Karpas-422 (cell line): ENCODE data around the gene AP2M1. TPM values are rescaled to one million over a fixed set of nuclear protein-coding genes. Genes with fewer than 3 reads are reported as not detected.

Experiments used
- DNase-seq: peaks from one replicate; pipeline ENCODE4 v3.0.0-alpha.2; 2015
- H2AFZ ChIP-seq: fragments of 200-600 bp; sonication (generic); 2 replicates; pipeline ENCODE4 v1.6.1; 2014; ENCODE audit warnings: antibody characterized with exemption, low read length, mixed read lengths
- H3K27ac ChIP-seq: fragments of 200-600 bp; sonication (generic); 2 replicates; pipeline ENCODE4 v1.5.1; 2014; ENCODE audit warnings: mild to moderate bottlenecking, low read length, moderate library complexity
- H3K27me3 ChIP-seq: fragments of 200-600 bp; sonication (generic); 2 replicates; pipeline ENCODE4 v1.6.1; 2014; ENCODE audit warnings: low read length, mixed read lengths
- H3K36me3 ChIP-seq: fragments of 200-600 bp; sonication (generic); 2 replicates; pipeline ENCODE4 v1.6.1; 2014; ENCODE audit warnings: low read length, mixed read lengths; ENCODE audit not compliant: insufficient read depth
- H3K4me1 ChIP-seq: fragments of 200-600 bp; sonication (generic); 2 replicates; pipeline ENCODE4 v1.6.1; 2014; ENCODE audit warnings: mild to moderate bottlenecking, low read length, mixed read lengths
- H3K4me2 ChIP-seq: fragments of 200-600 bp; sonication (generic); 2 replicates; pipeline ENCODE4 v1.6.1; 2014; ENCODE audit warnings: low read length, low read depth, mild to moderate bottlenecking; ENCODE audit not compliant: poor library complexity, severe bottlenecking
- H3K4me3 ChIP-seq: fragments of 200-600 bp; sonication (generic); 2 replicates; pipeline ENCODE4 v1.5.1; 2014; ENCODE audit warnings: mild to moderate bottlenecking, antibody characterized with exemption, low read length, mixed read lengths
- H3K79me2 ChIP-seq: fragments of 200-600 bp; sonication (generic); 2 replicates; pipeline ENCODE4 v1.6.1; 2014; ENCODE audit warnings: mild to moderate bottlenecking, low read length, mixed read lengths
- H3K9ac ChIP-seq: fragments of 200-600 bp; sonication (generic); 2 replicates; pipeline ENCODE4 v1.6.0; 2014; ENCODE audit warnings: low read length
- H3K9me2 ChIP-seq: fragments of 200-600 bp; sonication (generic), shearing (Covaris generic); replicated peaks from 2 replicates; pipeline ENCODE4 v1.6.0; 2014; ENCODE audit warnings: mild to moderate bottlenecking, low read length, moderate library complexity; ENCODE audit not compliant: insufficient read depth
- H3K9me3 ChIP-seq: fragments of 300-700, 200-600 bp; sonication (generic); 2 replicates; pipeline ENCODE4 v1.6.1; 2014; ENCODE audit warnings: low read length, mixed read lengths
- H4K20me1 ChIP-seq: fragments of 200-600 bp; sonication (generic); 2 replicates; pipeline ENCODE4 v1.6.1; 2014; ENCODE audit warnings: mild to moderate bottlenecking, antibody characterized with exemption, low read length, low read depth; ENCODE audit not compliant: insufficient read depth
- total RNA-seq: library from RNA; depleted of rRNA; stranded (reverse); fragments of >200 nt; shearing (Covaris generic); gene quantifications from 2 replicates; pipeline ENCODE4 v1.2.3, GENCODE V29; 2014; ENCODE audit warnings: low replicate concordance

The AP2M1 gene
- total RNA-seq, 1 experiment from 2014 or later: 212 TPM

GRCh38 chr3:184171562-184171961, 3.1 kb upstream of the AP2M1 start:
- H4K20me1 ChIP-seq: no peaks in the 10 kb centered on the region
- no peaks in the 10 kb centered on the region for H3K9me2 ChIP-seq
- H3K4me1 ChIP-seq: peaks cover 17% of the 10 kb centered on the region
- no peak for DNase-seq
- peaks cover 16% of the 10 kb centered on the region; the same call in 1 of the 2 replicates for H3K36me3 ChIP-seq
- H2AFZ ChIP-seq: no peak overlapping the region
- no peaks in the 10 kb centered on the region for H3K27me3 ChIP-seq
- H3K4me3 ChIP-seq: no peak overlapping the region
- no peak overlapping the region for H3K27ac ChIP-seq
- no peaks in the 10 kb centered on the region for H3K9me3 ChIP-seq
- peaks cover 19% of the 10 kb centered on the region for H3K79me2 ChIP-seq
- H3K9ac ChIP-seq: no peak overlapping the region
- H3K4me2 ChIP-seq: no peak overlapping the region

- Histone ChIP-seq H3K27me3 (no peaks in the 10 kb centered on the region), H3K9me3 (no peaks in the 10 kb centered on the region), H4K20me1 (no peaks in the 10 kb centered on the region), H3K4me3 (no peak overlapping the region), H3K36me3 (peaks cover 15% of the 10 kb centered on the region), H3K4me2 (no peak overlapping the region), H3K79me2 (peaks cover 30% of the 10 kb centered on the region), H3K9ac (no peak overlapping the region), H3K9me2 (no peaks in the 10 kb centered on the region), H2AFZ (no peak overlapping the region), H3K27ac (no peak overlapping the region), H3K4me1 (peaks cover 27% of the 10 kb centered on the region)
- no peak for DNase-seq
Observed at GRCh38 chr3:184172681-184173373, 1.8 kb upstream of the AP2M1 start.

- H3K27me3 ChIP-seq: no peaks in the 10 kb centered on the region
- H3K9me3 ChIP-seq: no peaks in the 10 kb centered on the region
- no peak overlapping the region for H2AFZ ChIP-seq
- H3K4me2 ChIP-seq: no peak overlapping the region
- no peaks in the 10 kb centered on the region for H4K20me1 ChIP-seq
- DNase-seq: no peak
- H3K79me2 ChIP-seq: peaks cover 35% of the 10 kb centered on the region
- H3K27ac ChIP-seq: no peak overlapping the region
- no peak overlapping the region for H3K4me3 ChIP-seq
- no peaks in the 10 kb centered on the region for H3K9me2 ChIP-seq
- peaks cover 27% of the 10 kb centered on the region for H3K4me1 ChIP-seq
- H3K36me3 ChIP-seq: peaks cover 19% of the 10 kb centered on the region
- H3K9ac ChIP-seq: no peak overlapping the region
Observed at GRCh38 chr3:184173374-184173722, 1.3 kb upstream of the AP2M1 start.

GRCh38 chr3:184174284-184174645, 390 bp upstream of the AP2M1 start:
- DNase-seq: no peak
- peak overlapping the region; percentile 35; the same call in 1 of the 2 replicates for H3K9ac ChIP-seq
- no peaks in the 10 kb centered on the region for H3K27me3 ChIP-seq
- no peak overlapping the region for H3K27ac ChIP-seq
- H3K4me2 ChIP-seq: peak overlapping the region; percentile 46
- H4K20me1 ChIP-seq: no peaks in the 10 kb centered on the region
- no peak overlapping the region for H2AFZ ChIP-seq
- peaks cover 27% of the 10 kb centered on the region for H3K4me1 ChIP-seq
- H3K4me3 ChIP-seq: peak overlapping the region; percentile 50; the same call in 1 of the 2 replicates
- H3K79me2 ChIP-seq: peaks cover 40% of the 10 kb centered on the region
- H3K9me3 ChIP-seq: no peaks in the 10 kb centered on the region
- peaks cover 22% of the 10 kb centered on the region for H3K36me3 ChIP-seq
- no peaks in the 10 kb centered on the region for H3K9me2 ChIP-seq

GRCh38 chr3:184175506-184175905, 851 bp downstream of the AP2M1 start:
- Histone ChIP-seq H4K20me1 (no peaks in the 10 kb centered on the region), H2AFZ (no peak overlapping the region), H3K27ac (no peak overlapping the region), H3K4me2 (peak overlapping the region; percentile 94), H3K36me3 (peaks cover 24% of the 10 kb centered on the region), H3K9me3 (no peaks in the 10 kb centered on the region), H3K27me3 (no peaks in the 10 kb centered on the region), H3K4me1 (peaks cover 27% of the 10 kb centered on the region), H3K9me2 (no peaks in the 10 kb centered on the region), H3K4me3 (peak overlapping the region; percentile 86), H3K79me2 (peaks cover 40% of the 10 kb centered on the region), H3K9ac (peak overlapping the region; percentile 87)
- DNase-seq: peak; percentile 64

- Histone ChIP-seq H3K4me3 (peak overlapping the region; percentile 86), H3K9me3 (no peaks in the 10 kb centered on the region), H3K9ac (peak overlapping the region; percentile 87), H3K27ac (no peak overlapping the region), H3K9me2 (no peaks in the 10 kb centered on the region), H3K27me3 (no peaks in the 10 kb centered on the region), H3K4me1 (peaks cover 27% of the 10 kb centered on the region), H3K36me3 (peaks cover 24% of the 10 kb centered on the region), H3K79me2 (peaks cover 40% of the 10 kb centered on the region), H2AFZ (no peak overlapping the region), H3K4me2 (peak overlapping the region; percentile 94), H4K20me1 (no peaks in the 10 kb centered on the region)
- DNase-seq: no peak
Observed at GRCh38 chr3:184175981-184176376, 1.3 kb downstream of the AP2M1 start.

- peaks cover 40% of the 10 kb centered on the region for H3K79me2 ChIP-seq
- no peaks in the 10 kb centered on the region for H4K20me1 ChIP-seq
- peaks cover 21% of the 10 kb centered on the region for H3K36me3 ChIP-seq
- H2AFZ ChIP-seq: no peak overlapping the region
- DNase-seq: no peak
- no peaks in the 10 kb centered on the region for H3K27me3 ChIP-seq
- H3K27ac ChIP-seq: no peak overlapping the region
- peak overlapping the region; percentile 87 for H3K9ac ChIP-seq
- H3K9me3 ChIP-seq: no peaks in the 10 kb centered on the region
- peak overlapping the region; percentile 86 for H3K4me3 ChIP-seq
- no peaks in the 10 kb centered on the region for H3K9me2 ChIP-seq
- peak overlapping the region; percentile 94 for H3K4me2 ChIP-seq
- H3K4me1 ChIP-seq: peaks cover 27% of the 10 kb centered on the region
Observed at GRCh38 chr3:184176377-184177330, 2.0 kb downstream of the AP2M1 start.

GRCh38 chr3:184177331-184177731, 2.7 kb downstream of the AP2M1 start:
- H4K20me1 ChIP-seq: no peaks in the 10 kb centered on the region
- DNase-seq: peak; percentile 60
- H3K4me2 ChIP-seq: peak overlapping the region; percentile 94
- peaks cover 27% of the 10 kb centered on the region for H3K4me1 ChIP-seq
- H3K9me3 ChIP-seq: no peaks in the 10 kb centered on the region
- H2AFZ ChIP-seq: no peak overlapping the region
- peaks cover 24% of the 10 kb centered on the region for H3K36me3 ChIP-seq
- no peak overlapping the region for H3K4me3 ChIP-seq
- peaks cover 40% of the 10 kb centered on the region for H3K79me2 ChIP-seq
- no peak overlapping the region for H3K27ac ChIP-seq
- no peak overlapping the region for H3K9ac ChIP-seq
- no peaks in the 10 kb centered on the region for H3K27me3 ChIP-seq
- no peaks in the 10 kb centered on the region for H3K9me2 ChIP-seq
